OCI-LY1 (cell line): ENCODE measurements around the gene MFSD12.

ENCODE experiments used
- H2AFZ ChIP-seq: fragments of 200-600 bp; sonication (generic), shearing (Covaris generic); 2 replicates; pipeline ENCODE4 v1.6.0; 2014; ENCODE audit warnings: antibody characterized with exemption, mild to moderate bottlenecking, low read length
- H3F3A ChIP-seq: fragments of 200-600 bp; sonication (generic), shearing (Covaris generic); 2 replicates; pipeline ENCODE4 v1.6.0; 2014; ENCODE audit warnings: mild to moderate bottlenecking, antibody characterized with exemption, low read length, moderate library complexity; ENCODE audit not compliant: insufficient read depth
- H3K27ac ChIP-seq: fragments of 200-600 bp; sonication (generic); 2 replicates; pipeline ENCODE4 v1.5.1; 2014; ENCODE audit warnings: low read length, mixed run types, mild to moderate bottlenecking, low read depth; ENCODE audit not compliant: poor library complexity, severe bottlenecking
- H3K27me3 ChIP-seq: fragments of 200-600 bp; sonication (generic); 2 replicates; pipeline ENCODE4 v1.6.0; 2014; ENCODE audit warnings: antibody characterized with exemption, mild to moderate bottlenecking, low read length, moderate library complexity; ENCODE audit not compliant: insufficient read depth
- H3K36me3 ChIP-seq: fragments of 200-600 bp; sonication (generic); 2 replicates; pipeline ENCODE4 v1.6.1; 2014; ENCODE audit warnings: mild to moderate bottlenecking, antibody characterized with exemption, low read length, moderate library complexity, mixed read lengths; ENCODE audit not compliant: insufficient read depth
- H3K4me1 ChIP-seq: fragments of 200-600 bp; sonication (generic); 2 replicates; pipeline ENCODE4 v1.5.1; 2014; ENCODE audit warnings: mild to moderate bottlenecking, low read length, moderate library complexity; ENCODE audit not compliant: insufficient read depth, severe bottlenecking
- H3K4me2 ChIP-seq: fragments of 200-600 bp; sonication (generic), shearing (Covaris generic); 2 replicates; pipeline ENCODE4 v1.6.1; 2014; ENCODE audit warnings: low read length
- H3K4me3 ChIP-seq: fragments of 200-600 bp; sonication (generic); 2 replicates; pipeline ENCODE4 v1.5.1; 2014; ENCODE audit warnings: low read length, low read depth, mild to moderate bottlenecking, mixed read lengths; ENCODE audit not compliant: poor library complexity, severe bottlenecking
- H3K79me2 ChIP-seq: fragments of 200-600 bp; shearing (Covaris generic); 2 replicates; pipeline ENCODE4 v1.6.1; 2016; ENCODE audit warnings: mixed run types, low read length, mixed read lengths; ENCODE audit not compliant: insufficient read depth
- H3K9ac ChIP-seq: fragments of 200-600 bp; sonication (generic), shearing (Covaris generic); 2 replicates; pipeline ENCODE4 v1.6.1; 2014; ENCODE audit warnings: mild to moderate bottlenecking, low read length, mixed read lengths
- H3K9me2 ChIP-seq: fragments of 200-600 bp; sonication (generic), shearing (Covaris generic); 2 replicates; pipeline ENCODE4 v1.6.1; 2014; ENCODE audit warnings: low read depth, mild to moderate bottlenecking, low read length, mixed read lengths
- H3K9me3 ChIP-seq: fragments of 200-600 bp; shearing (Covaris generic); 2 replicates; pipeline ENCODE4 v1.6.1; 2014; ENCODE audit warnings: low read length, mixed read lengths
- H4K20me1 ChIP-seq: fragments of 200-600 bp; sonication (generic), shearing (Covaris generic); 2 replicates; pipeline ENCODE4 v1.6.0; 2016; ENCODE audit warnings: mild to moderate bottlenecking, low read length; ENCODE audit not compliant: insufficient read depth
- EZH2 ChIP-seq: fragments of 200-600 bp; sonication (generic), shearing (Covaris generic); IDR thresholded peaks from 2 replicates; pipeline ENCODE4 v1.8.0; 2017; ENCODE audit warnings: borderline replicate concordance, mixed run types, mild to moderate bottlenecking, antibody characterized with exemption, low read length, moderate library complexity, mixed read lengths
- TF ChIP-seq, protein P1 (sequence below): fragments of 200-600 bp; sonication (generic), shearing (Covaris generic); IDR thresholded peaks from 2 replicates; pipeline ENCODE4 v1.5.1; 2017; ENCODE audit warnings: mild to moderate bottlenecking, antibody characterized with exemption, low read length, moderate library complexity, mixed read lengths

MFSD12 gene

DNA sequence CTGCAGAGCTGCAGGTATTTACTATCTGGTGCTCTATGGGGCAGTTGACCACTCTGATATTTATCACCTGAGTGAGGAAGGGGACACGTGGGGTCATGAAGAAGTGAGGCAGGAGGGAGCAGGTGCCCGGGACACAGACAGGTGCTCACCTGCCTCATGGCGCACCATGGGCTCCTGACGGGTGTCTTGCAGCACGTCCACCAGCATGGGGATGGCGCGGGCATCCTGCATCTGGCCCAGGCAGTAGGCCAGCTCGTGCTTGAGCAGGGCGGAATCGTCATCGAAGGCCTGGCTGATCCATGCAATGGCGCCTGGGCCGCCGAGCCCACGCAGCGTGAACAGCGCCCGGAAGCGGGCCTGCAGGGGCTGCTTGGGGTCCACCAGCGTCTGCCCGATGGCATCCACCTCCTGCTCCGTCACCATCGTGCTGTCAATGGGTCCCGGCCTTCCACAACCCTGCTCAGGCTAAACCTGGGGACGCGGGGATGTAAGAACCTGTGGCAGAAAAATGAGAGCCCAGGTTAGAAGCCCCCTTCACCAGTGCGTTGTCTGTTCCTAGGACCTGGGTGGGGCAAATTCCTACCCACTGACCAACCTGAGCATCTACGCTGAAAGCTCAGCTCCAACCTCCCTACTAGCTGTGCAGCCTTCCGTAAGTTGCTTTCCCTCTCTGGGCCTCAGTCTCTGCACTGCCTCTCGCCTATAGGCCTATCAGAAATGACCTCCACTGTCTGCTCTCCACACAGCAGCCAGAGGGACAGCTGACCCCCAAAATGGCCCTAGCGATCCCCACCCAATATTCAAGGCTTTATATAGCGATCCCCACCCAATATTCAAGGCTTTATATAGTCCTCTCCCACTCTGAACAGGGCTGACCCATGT lies 60.8 kb downstream of the MFSD12 start:
- H3K36me3 ChIP-seq: peaks cover 50% of the 10 kb centered on the region
- H3K4me2 ChIP-seq: no peak overlapping the region
- TF ChIP-seq, protein P1, sequence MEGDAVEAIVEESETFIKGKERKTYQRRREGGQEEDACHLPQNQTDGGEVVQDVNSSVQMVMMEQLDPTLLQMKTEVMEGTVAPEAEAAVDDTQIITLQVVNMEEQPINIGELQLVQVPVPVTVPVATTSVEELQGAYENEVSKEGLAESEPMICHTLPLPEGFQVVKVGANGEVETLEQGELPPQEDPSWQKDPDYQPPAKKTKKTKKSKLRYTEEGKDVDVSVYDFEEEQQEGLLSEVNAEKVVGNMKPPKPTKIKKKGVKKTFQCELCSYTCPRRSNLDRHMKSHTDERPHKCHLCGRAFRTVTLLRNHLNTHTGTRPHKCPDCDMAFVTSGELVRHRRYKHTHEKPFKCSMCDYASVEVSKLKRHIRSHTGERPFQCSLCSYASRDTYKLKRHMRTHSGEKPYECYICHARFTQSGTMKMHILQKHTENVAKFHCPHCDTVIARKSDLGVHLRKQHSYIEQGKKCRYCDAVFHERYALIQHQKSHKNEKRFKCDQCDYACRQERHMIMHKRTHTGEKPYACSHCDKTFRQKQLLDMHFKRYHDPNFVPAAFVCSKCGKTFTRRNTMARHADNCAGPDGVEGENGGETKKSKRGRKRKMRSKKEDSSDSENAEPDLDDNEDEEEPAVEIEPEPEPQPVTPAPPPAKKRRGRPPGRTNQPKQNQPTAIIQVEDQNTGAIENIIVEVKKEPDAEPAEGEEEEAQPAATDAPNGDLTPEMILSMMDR: no peak
- TF ChIP-seq EZH2: no peak
- H3K9ac ChIP-seq: no peak overlapping the region
- no peaks in the 10 kb centered on the region for H4K20me1 ChIP-seq
- H3K9me2 ChIP-seq: no peaks in the 10 kb centered on the region
- peaks cover 13% of the 10 kb centered on the region for H3K79me2 ChIP-seq
- no peaks in the 10 kb centered on the region for H3F3A ChIP-seq
- no peak overlapping the region for H2AFZ ChIP-seq
- H3K4me1 ChIP-seq: peaks cover 22% of the 10 kb centered on the region
- no peaks in the 10 kb centered on the region for H3K27me3 ChIP-seq
- H3K4me3 ChIP-seq: no peak overlapping the region
- no peak overlapping the region for H3K27ac ChIP-seq
- H3K9me3 ChIP-seq: no peaks in the 10 kb centered on the region

DNA sequence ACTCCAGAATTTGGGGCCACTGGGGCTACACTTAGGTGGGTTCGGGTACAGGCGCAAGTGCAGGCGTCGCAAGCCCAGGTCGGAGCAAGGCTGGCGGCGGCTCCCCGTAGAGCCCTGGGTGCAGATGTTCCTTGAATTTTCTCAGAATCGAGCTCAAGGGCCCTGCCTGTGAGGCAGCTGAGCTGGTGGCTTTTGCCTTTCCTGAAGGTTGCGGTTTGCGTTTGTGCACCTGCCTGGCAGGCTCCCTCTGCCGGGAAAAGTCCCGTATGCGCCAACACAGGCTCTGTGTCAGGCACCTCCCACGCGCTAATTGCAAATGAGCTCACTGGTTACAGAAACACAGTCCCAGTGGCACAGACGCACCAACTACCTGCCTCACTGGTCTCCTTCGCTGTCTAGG lies 62.8 kb downstream of the MFSD12 start:
- Histone ChIP-seq H3K27me3 (no peaks in the 10 kb centered on the region), H3K9me2 (no peaks in the 10 kb centered on the region), H4K20me1 (no peaks in the 10 kb centered on the region), H3K4me3 (peak overlapping the region; percentile 52), H3K79me2 (peaks cover 6% of the 10 kb centered on the region), H3K4me1 (peaks cover 18% of the 10 kb centered on the region), H3K9ac (peak overlapping the region; percentile 67; the same call in 1 of the 2 replicates), H3F3A (no peaks in the 10 kb centered on the region), H3K9me3 (no peaks in the 10 kb centered on the region), H3K27ac (peak overlapping the region; percentile 90), H3K36me3 (peaks cover 58% of the 10 kb centered on the region), H3K4me2 (peak overlapping the region; percentile 74), H2AFZ (no peak overlapping the region)
- TF ChIP-seq EZH2: no peak
- TF ChIP-seq, protein P1: peak; percentile 33; the same call in 1 of the 2 replicates
